Stimulated activated CD4-positive, alpha-beta T cell treated with anti-CD3 and anti-CD28 coated beads, Interleukin-15, amount 100 ng/mL, for 24 hours (primary cell): Measurements from ENCODE around the gene ZNF235.
"Not testable (repeated sequence)": the region's sequence is repeated elsewhere in the genome, so short reads cannot be mapped to it uniquely, and the experiment has no call there.

Experiments
- DNase-seq: peaks from one replicate; pipeline ENCODE4 v3.0.0-alpha.2; 2020

ZNF235 gene

DNA sequence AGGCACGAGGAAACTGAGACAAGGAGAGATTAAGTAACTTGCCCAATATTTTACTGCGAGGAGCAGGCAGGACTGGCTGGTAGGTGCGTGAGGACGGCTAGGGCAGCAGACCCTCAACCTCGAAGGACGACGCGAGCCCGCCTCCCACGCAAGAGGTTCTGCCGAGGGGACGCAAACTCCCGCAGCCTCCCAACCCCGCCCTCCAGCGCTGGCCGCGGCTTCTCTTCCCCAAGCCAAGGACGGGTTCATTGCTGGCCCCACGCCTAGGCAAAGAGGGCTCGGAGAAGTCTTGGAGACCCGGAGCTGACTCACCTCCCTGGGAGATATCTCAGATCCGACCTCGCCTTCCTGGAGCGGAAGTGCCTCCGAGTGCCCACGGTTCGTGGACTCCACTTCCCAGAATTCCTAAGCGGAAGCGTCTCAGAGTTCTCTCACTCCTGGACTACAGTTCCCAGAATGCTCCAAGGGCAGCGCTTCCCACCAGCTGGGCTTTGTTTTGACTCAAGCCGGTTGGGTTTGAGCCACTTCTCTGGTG lies at the start of gene ZNF235:
Gene ZNF235 (minus strand): TSS at position 367 of the 535 bp plus-strand sequence. CDS start 1,621 bp downstream, outside the sequence.
- DNase-seq, result peak; percentile 83

DNA sequence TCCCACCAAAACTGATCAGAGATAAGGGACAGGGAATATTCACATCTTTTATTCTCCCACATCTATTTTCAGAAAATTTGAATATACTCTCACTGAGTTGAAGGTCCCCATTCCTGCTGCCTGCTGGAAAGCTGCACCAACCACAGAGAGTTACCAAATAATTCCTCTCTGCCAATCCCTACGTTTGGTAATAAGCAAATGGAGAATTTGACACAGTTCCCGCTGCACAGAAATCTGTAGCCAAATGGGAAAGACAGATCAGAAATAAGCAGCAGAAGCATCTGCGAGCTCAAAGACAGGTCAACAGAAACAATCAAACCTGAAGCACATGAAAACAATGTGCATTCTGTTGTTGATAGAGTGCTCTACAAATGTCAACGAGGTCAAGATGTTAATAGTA lies 41.7 kb upstream of the ZNF235 start:
- DNase-seq, result no peak

DNA sequence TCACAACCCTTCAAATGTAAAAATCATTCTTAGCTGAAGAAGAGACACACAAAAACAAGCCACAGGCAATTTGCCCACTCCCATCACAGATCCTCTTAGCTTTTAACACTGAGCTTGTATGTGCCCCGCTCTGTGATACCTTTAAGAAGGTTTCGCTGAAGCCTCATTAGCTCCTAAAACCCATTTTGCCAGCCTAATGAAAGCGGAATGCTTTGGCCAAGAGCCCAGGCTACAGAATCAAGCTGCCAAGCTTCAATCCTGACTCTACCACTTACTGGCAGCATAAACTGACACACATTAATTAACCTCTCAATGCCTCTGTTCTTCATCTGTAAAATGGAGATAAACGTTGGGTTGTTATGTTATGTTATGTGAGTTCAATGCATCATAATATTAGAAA lies 41.1 kb upstream of the ZNF235 start:
- DNase-seq, result no peak

- DNase-seq, result no peak
These were observed 39.4 kb upstream of the ZNF235 start for GRCh38 chr19:44344255-44344654.

- DNase-seq, result no peak
These were observed 37.0 kb upstream of the ZNF235 start for GRCh38 chr19:44341794-44342193.

- DNase-seq, result not testable (repeated sequence)
These were observed 29.8 kb upstream of the ZNF235 start for GRCh38 chr19:44334639-44335038.

DNA sequence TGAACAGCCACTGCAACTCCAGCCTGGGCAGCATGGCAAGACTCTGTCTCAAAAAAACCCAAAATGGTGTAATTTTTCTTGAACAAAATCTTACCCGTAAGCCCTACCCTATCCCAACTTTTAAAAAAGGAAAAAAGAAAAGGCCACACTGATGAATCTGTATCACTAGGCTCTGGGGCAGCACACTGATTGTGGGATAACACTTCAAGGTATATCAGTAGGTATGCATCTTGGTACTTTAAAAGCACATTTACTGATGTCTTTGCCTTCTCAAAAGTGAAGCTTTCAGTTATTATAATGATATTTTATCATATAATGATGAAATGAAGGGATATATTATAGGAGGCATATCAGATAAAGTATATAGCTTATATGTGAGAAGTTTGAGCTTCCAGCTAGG lies 27.3 kb upstream of the ZNF235 start:
- DNase-seq, result no peak

- no peak for DNase-seq
These were observed 11.1 kb upstream of the ZNF235 start for GRCh38 chr19:44315883-44316282.

- no peak for DNase-seq
These were observed 8.4 kb upstream of the ZNF235 start for GRCh38 chr19:44313231-44313630.

- DNase-seq, result no peak
These were observed 3.2 kb upstream of the ZNF235 start for GRCh38 chr19:44308011-44308410.

GRCh38 chr19:44306283-44306682 lies 1.5 kb upstream of the ZNF235 start:
- DNase-seq, result no peak

- DNase-seq, result no peak
These were observed 632 bp upstream of the ZNF235 start for GRCh38 chr19:44305457-44305856.

GRCh38 chr19:44303976-44304568 lies 753 bp downstream of the ZNF235 start:
- peak; percentile 7 for DNase-seq

GRCh38 chr19:44303320-44303719 lies 1.5 kb downstream of the ZNF235 start:
- no peak for DNase-seq

DNA sequence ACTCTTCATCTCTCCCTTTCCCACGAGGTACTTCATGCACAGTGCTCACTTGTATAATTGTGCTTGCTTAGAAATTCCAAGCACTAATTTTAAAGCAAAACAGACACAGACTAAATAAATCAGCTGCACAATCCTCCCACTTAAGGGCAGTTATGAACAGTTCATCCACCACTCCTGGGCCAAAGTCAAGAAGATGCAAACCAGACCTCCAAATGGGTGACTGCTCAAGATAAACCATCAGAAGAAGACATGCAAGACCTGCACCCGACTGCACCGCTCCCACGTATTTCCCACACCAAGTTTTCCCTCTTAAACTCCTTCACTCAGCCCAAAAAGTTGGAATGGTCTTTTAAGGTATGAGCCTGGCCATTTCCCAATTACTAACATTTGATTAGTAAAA lies 19.9 kb downstream of the ZNF235 start:
- DNase-seq, result no peak

DNA sequence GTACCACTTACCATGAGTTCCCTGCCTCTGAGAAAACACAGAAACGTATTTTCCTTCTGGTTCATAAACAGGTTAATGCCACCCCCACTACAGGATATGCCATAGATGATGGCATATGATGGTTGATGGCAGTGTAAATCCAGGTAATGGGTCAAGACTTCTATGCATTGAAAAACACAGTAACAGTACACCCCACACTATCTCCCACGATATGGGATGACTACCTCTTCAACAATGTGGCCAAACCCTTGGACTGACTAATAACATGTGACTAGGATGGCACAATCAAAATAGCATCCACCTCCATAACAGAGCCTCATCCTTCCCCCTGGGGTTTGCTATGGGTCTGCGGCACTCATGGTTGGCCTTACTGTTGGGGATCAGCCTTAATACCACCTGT lies 22.0 kb downstream of the ZNF235 start:
- no peak for DNase-seq

DNA sequence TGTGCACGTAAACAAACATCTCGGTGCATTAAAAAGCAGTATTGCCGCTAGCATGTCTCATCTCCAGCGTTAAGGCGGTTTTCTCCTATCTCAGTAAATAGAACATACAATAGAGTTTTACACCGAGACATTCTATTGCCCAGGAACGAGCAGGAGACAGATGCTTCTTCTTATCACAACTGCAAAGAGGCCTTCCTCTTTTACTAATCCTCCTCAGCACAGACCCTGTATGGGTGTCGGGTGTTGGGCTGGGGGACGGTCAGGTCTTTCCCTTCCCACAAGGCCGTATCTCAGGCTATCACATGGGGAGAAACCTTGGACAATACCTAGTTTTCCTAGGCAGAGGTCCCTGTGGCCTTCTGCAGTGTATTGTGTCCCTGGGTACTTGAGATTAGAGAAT lies 23.9 kb downstream of the ZNF235 start:
- DNase-seq, result no peak

- DNase-seq, result no peak
These were observed 26.6 kb downstream of the ZNF235 start for GRCh38 chr19:44278181-44278690.

GRCh38 chr19:44277331-44277730 lies 27.5 kb downstream of the ZNF235 start:
- DNase-seq, result no peak

DNA sequence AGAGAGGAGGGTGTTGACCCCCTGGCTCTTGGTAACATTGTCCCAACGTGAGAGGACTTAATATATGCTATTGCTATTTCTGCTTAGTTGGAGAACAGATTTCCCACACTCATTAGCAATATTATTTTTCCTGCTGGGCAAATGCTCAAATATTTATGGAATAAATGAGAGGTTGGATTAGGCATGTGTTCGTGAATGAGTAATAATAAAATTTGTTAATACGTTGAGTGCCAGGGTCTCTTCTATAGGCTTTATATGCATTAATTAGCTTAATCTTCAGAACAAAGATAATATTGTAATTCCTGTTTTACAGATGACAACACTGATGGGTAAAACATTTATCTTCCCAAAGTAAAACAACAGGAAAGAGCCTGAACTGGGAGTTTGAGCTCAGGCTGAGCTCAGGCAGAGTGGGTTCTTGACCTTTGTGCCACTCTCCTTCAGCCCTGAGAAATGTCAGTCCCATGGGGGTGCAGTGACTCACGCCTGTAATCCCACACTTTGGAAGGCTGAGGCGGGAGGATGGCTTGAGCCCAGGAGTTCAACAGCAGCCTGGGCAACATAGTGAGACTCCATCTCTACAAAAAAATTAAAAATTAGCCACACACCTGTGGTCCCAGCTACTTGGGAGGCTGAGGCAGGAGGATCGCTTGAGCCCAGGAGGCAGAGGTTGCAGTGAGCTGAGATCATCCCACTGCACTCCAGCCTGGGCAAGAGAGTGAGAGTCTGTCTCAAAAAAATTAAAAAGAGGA lies 44.0 kb downstream of the ZNF235 start:
- no peak for DNase-seq

GRCh38 chr19:44260343-44260681 lies 44.5 kb downstream of the ZNF235 start:
- no peak for DNase-seq

- DNase-seq, result no peak
These were observed 45.9 kb downstream of the ZNF235 start for GRCh38 chr19:44258835-44259413.

DNA sequence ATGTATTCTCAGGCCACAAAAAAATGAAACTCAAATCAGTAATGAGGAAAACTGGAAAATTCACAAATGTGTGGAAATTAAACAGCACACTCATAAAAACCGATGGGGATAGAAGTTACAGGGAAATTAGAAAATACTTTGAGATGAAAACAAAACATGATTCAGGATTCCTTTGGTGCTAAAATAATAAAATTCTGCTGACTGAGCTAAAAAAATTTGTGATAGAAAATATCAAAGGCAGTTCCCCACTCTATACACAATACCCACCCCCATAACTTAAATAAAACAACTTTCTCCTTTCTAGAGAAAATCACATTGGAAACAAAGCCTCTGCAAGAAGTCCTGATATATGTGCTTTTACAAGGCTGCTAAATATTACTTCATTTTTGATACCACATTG lies 46.7 kb downstream of the ZNF235 start:
- no peak for DNase-seq
